GM12873 (cell line): ENCODE data around the gene ETFA.

Experiments
- TF ChIP-seq, protein P1 (sequence below): IDR thresholded peaks from 2 replicates; pipeline ENCODE4 v1.5.1; 2012; ENCODE audit warnings: low read depth, mild to moderate bottlenecking, moderate library complexity, low read length, control low read depth; ENCODE audit not compliant: insufficient read depth; ENCODE audit errors: missing control alignments

ETFA gene

DNA sequence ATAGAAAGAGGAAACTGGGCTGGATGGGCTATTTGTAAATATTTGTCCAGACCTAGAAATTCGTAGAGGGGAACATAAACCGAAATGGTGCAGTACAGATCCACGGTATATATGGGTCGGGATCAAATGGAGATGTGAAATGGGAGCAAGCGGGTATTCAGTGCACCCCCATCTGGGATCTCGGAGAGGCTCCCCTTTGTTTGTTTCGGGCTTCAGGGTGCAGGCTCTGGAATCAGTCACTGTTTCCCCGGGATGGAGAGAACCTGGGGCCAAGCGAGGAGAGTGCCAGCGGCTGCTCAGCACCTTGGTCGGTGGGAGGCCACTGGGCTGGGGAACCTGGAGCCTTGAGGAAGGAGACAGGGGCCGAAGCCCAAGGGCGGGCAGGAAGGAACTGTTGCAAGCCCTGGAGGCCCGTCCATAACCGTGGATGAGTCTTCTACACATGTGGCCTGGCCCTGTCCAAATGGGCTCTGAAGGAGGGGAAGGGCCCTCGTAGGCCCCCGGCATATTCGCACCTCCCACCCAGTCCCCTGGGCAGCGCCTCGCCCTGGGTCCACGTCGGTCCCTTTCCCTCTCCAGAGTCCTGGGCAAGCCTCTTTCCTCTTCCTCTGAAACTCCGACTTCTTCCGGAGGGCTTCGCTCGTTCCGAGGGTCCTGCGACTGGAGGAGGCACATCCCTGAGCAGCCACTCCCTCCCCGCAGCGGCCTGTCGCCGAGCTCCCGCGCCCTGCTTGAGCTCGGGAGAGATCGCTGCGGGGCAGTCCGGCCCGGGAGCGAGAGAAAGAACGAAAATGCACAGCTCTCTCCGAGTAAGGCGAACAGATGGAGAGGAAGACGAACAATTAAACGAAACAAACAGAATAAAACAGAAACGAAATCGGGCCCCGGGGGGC is 28.3 kb upstream of the ETFA start:
- TF ChIP-seq, protein P1, sequence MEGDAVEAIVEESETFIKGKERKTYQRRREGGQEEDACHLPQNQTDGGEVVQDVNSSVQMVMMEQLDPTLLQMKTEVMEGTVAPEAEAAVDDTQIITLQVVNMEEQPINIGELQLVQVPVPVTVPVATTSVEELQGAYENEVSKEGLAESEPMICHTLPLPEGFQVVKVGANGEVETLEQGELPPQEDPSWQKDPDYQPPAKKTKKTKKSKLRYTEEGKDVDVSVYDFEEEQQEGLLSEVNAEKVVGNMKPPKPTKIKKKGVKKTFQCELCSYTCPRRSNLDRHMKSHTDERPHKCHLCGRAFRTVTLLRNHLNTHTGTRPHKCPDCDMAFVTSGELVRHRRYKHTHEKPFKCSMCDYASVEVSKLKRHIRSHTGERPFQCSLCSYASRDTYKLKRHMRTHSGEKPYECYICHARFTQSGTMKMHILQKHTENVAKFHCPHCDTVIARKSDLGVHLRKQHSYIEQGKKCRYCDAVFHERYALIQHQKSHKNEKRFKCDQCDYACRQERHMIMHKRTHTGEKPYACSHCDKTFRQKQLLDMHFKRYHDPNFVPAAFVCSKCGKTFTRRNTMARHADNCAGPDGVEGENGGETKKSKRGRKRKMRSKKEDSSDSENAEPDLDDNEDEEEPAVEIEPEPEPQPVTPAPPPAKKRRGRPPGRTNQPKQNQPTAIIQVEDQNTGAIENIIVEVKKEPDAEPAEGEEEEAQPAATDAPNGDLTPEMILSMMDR, result no peak

GRCh38 chr15:76338486-76339304 is 27.4 kb upstream of the ETFA start:
- TF ChIP-seq, protein P1, result no peak

DNA sequence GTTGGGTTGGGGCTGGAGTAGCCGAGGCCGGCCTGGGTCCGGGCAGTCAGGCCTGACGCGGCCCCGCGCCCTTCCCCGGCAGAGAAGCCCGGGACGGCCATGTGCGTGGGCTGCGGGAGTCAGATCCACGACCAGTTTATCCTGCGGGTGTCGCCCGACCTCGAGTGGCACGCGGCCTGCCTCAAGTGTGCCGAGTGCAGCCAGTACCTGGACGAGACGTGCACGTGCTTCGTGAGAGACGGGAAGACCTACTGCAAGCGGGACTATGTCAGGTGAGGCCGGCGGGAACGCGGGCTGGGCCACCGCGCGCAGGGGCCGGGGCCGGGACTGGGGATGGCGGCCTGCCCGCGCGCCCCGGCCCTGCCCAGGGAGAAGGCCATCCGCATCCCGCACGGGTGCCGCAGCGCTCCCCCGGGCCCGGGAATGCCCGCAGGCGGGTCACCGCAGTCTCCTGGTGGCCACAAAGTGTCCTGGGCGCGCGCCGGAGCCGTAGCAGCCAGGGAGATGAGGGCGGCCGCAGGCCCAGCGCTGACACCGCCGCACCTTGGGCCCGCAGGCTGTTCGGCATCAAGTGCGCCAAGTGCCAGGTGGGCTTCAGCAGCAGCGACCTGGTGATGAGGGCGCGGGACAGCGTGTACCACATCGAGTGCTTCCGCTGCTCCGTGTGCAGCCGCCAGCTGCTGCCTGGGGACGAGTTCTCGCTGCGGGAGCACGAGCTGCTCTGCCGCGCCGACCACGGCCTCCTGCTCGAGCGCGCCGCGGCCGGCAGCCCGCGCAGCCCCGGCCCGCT is 26.6 kb upstream of the ETFA start:
- TF ChIP-seq, protein P1, result no peak

DNA sequence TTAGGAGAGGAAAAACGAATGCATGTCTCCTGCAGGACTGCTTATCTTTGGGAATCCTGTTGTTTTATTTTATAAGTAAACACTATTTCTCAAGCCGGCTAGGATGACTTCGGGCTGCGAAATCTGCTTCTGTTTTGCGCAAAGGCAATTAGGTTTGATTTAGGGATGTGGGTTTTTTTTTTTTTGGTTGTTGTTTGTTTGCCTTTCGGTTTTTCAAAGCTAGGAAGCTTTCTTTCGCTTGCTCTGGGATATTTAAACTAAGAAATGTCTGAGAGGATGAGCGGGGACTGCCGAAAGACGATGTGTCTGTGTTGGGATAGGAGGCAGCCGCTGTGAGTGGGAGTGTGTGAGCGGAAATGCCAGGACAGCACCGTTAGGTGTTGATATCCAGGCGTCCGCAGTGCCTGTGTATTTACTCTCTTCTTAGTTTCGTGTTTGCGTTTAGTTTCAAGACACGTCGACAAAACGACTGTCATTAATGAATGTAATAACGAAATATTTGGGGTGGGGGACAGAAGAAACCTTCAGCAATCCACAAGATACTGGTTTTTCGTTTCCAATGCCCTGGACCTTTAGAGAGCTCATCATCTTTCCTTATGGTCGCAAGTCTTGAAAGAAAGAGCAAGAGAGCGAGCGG is 25.9 kb upstream of the ETFA start:
- TF ChIP-seq, protein P1, result no peak

GRCh38 chr15:76336254-76337058 is 25.2 kb upstream of the ETFA start, which contains the start of gene ISL2:
TSS of gene ISL2 (plus strand) at chr15:76336773. CDS start at chr15:76336884, 111 bp downstream.
- TF ChIP-seq, protein P1, result no peak

- TF ChIP-seq, protein P1, result no peak
Observed at GRCh38 chr15:76335307-76336253, 24.3 kb upstream of the ETFA start.
